Activated naive CD4-positive, alpha-beta T cell treated with anti-CD3 and anti-CD28 coated beads, Interleukin-2, amount 50 U/mL, for 72 hours (primary cell): ENCODE data around the gene ZFHX2. TPM values are rescaled to one million over a fixed set of nuclear protein-coding genes. Genes with fewer than 3 reads are reported as not detected.

Experiments used
- ATAC-seq, 2 donors: fragments of 150-1000 bp; cut with Tn5 transposase; 2 replicates each; pipeline ENCODE4 v1.10.0; 2021; ENCODE audit warnings: mild to moderate bottlenecking in 2 of 2, moderate library complexity in 2 of 2
- DNase-seq, 2 donors: peaks; one replicate each; pipeline ENCODE4 v3.0.0; 2021 to 2022; ENCODE audit warnings: low spot score in 2 of 2
- H3K27ac Mint-ChIP-seq, 2 donors: one replicate each; pipeline ENCODE4 v1.8.0; 2022; ENCODE audit warnings: mild to moderate bottlenecking in 2 of 2, mixed read lengths in 2 of 2
- H3K36me3 Mint-ChIP-seq, 2 donors: one replicate each; pipeline ENCODE4 v1.8.0; 2022; ENCODE audit warnings: mixed read lengths in 2 of 2
- H3K9me3 Mint-ChIP-seq, 2 donors: one replicate each; pipeline ENCODE4 v1.8.0; 2022; ENCODE audit warnings: mixed read lengths in 2 of 2
- total RNA-seq, 2 donors: library from RNA; stranded (reverse); gene quantifications; one replicate each; pipeline ENCODE4 v1.2.3, GENCODE V29; 2022

ZFHX2 gene
- total RNA-seq, 2 donors from 2014 or later, result 1.1 to 2.5 TPM

DNA sequence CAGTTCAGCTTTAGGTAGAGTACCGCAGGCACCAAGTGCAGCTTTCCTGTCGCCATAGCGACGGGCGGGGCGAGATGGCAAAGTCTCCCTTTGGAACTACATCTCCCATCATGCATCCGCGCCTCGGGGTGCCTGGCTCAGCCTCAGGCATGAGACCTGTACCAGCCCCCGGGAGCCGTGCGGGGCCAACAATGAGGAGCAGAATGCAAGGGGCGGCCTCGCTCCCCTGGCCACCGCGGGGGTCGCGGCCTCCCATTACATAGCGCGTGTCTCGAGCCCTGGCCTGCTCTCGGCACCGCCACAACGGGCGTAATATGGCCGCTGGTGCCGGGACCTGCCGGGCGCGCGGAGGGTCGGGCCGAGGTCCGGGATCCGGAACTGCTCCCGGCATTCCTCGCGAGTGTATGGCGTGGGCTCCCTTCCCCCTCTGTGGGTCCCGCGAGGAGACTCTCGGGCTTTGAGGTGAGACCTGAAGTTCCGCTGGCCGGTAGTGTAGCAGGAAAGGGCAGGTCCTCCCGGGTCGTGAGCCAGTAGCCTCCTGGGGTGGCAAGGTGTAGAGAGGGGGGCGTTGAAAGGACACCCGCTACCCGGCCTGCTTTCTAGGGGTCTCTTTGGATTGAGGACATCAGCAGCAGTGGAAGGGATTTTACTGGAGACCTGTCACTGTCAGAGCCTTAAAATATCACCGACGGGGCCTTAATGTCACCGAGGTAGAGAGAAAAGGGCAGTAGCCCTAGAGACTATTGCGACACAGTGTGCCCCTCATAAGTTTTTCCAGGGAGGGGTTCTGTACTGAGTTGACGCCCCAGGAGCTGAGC lies 4.5 kb upstream of the ZFHX2 start, which contains the start of gene THTPA:
THTPA (plus strand) TSS at position 390 of the 818 bp plus-strand sequence. CDS start 487 bp downstream, outside the sequence.
- peaks cover 0 to 20% of the 10 kb centered on the region in 2 donors for H3K36me3 Mint-ChIP-seq
- peak within 1 kb of the TSS; percentile 97 to 99 for H3K27ac Mint-ChIP-seq
- ATAC-seq (peak; percentile 78 to 89), DNase-seq (peak; percentile 86 to 90)
- no peaks in the 10 kb centered on the region for H3K9me3 Mint-ChIP-seq

DNA sequence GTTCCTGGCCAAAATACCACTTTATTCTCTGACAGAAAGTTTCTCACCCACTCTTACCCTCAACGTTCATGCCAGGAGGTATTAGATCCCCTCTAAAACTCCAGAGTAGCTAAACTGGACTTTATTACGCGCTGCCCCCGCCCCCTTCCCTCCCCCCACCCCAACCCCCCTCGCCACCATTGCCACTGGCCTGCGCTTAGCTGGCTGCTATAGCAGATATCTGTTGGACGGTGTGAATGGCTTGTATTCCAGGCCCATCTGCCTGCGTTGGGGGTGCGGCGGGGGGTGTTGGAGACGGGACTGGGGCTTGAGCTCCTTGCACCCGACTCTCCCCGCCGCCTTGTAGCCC lies 3.9 kb upstream of the ZFHX2 start:
- ATAC-seq (no peak), DNase-seq (no peak)
- peaks cover 0 to 18% of the 10 kb centered on the region in 2 donors for H3K36me3 Mint-ChIP-seq
- H3K9me3 Mint-ChIP-seq, result no peaks in the 10 kb centered on the region
- H3K27ac Mint-ChIP-seq, result peak overlapping the region; percentile 97

DNA sequence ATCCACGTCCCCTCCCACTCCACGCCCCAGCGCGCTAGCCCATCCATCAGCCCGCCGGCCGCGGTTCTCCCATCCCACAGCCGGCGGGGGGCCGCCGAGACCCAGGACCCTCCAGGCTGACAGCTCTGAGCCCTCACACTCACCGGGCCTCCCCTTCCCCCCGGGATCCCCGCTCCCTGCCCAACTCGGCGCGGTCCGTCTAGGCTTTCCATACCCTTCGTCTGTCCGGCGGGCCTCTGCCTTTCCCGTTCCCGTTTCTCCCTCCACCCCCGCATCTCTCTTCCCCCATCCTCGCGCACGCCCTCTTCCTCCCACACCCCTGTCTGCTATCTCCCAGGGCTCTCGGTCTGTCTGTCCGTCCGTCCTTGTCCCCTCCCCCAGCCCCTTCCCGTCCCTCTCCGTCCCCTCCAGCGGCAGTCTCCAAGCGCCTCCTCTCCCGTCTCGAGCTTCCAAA lies 726 bp downstream of the ZFHX2 start:
- DNase-seq (no peak), ATAC-seq (no peak)
- Mint-ChIP-seq H3K27ac (no peak overlapping the region), H3K9me3 (no peaks in the 10 kb centered on the region), H3K36me3 (no peaks in the 10 kb centered on the region)

DNA sequence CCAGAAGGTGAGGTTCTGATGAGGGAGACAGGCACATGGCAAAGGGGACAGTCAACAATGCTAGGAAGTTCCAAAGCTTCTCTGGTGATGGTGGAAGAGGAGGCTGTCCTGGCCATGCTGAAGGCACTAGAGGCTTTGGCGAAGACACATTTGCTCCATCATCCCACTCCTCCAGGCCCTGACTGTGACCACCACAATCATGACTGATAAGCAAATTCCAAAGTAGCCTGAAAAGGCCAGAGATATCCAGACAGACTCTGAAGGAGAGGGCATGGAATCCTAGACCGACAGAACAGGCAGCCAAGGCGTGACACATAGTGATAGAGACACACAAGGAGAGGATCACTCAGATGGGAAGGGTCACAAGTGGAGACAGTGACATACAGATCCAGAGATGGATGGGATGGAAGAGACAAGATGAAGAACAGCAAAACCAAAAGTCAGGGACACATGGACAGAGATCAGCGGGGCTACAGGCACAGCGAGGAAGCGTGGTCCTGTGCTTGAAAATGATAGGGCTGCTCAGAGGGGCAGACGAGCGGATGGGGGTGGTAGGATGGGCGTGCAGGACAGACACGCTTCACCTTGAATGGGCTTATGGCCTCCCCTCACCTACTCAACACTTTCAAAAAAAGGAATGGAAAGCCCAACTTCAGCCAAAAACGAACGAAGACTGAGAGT lies 1.3 kb downstream of the ZFHX2 start:
- DNase-seq (no peak), ATAC-seq (no peak)
- H3K27ac Mint-ChIP-seq, result no peak overlapping the region
- H3K36me3 Mint-ChIP-seq, result no peaks in the 10 kb centered on the region
- H3K9me3 Mint-ChIP-seq, result no peaks in the 10 kb centered on the region

DNA sequence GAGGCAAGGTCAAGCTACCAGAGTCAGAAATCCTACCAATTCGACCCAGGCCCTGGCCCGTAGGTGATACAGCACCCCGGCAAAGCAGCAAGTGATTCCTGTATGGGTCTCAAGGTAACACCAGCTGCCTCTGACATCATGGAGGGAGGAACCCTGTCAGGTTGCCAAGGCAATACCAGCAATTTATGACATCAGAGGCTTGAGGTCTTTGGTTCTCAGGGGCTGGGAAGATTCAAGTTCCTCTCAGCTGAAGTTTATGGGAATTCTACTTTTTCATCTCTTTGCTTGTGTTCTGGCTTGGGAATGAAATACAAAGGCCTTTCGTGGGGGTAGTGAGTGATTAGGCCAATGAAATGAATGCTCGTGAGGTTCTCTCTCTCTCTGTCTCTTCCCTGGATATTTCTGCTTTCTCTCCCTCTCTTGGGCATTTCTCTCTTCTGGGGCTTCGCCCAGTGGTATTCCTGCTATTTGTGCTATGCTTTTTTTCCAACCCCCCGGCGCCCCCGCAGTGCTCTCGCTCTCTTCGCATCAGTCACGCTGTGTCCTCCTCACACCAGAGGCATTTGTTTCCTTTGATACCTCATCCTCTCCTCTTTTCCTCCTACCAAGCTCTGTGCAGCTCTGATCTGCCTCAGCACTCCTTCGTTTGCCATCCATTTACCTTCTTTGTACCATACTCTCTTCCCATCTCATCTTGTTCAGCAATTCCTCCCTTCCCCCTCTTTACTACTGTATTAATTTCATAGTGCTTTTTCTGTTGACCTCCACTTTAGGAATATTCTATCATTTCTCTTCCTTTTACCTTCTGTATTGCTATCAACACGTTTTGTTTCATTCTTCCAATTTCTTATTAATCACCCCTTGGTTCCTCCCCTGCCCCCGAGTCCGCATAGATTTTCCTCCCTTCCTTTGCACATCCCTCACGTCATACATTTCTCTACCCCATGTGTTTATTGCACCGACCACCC lies 2.9 kb downstream of the ZFHX2 start:
- no peak for DNase-seq
- no peaks in the 10 kb centered on the region for H3K9me3 Mint-ChIP-seq
- H3K36me3 Mint-ChIP-seq, result no peaks in the 10 kb centered on the region
- no peak overlapping the region for H3K27ac Mint-ChIP-seq
- ATAC-seq, result no peak

DNA sequence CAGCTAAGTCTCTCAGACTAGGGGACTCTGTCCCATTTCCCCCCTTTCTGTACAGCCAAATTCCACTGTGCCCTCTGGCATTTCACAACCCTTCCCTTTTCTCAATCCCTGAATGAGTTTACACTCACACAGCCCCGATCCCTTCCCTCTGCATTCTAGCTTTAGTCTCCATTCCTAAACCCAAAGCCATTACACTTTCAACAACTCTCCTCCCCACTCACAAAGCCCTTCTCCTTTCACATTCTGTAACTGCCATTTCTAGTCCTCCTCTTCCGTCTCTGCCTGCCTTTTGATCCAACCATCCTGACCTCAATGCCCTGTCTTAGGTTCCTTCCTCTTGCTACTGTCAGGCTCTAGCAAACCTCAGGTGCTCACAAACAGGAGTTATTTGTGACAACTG lies 3.6 kb downstream of the ZFHX2 start:
- no peak for ATAC-seq
- no peaks in the 10 kb centered on the region for H3K36me3 Mint-ChIP-seq
- no peaks in the 10 kb centered on the region for H3K9me3 Mint-ChIP-seq
- DNase-seq, result no peak
- no peak overlapping the region for H3K27ac Mint-ChIP-seq

DNA sequence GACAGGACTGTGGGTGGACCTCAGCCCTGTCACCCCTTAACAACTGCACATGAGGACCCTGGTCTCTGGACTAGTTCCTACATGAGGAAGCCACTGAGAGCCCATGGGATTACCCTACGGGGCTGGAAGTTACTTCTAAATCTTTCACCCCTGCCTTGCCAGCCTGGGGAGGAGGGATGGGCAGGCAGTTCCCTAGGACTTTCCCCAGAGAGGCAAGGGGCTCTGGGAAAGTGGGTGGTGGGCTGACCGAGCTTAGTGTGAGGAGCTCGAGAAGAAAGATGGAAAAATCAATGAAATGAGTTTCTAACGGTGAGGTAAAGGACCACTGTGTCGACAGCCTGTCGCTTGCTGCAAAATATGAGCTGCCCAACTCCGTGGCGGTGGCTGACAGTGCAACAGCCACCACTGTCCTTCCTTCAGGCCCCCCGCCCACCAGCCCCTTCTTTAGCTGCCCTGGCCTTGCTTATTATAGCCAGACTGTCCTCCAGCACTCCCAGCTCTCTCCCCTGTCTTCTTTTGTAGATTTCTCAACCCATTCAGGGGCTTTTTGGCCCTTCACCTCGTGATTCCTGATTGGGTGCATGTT lies 5.0 kb downstream of the ZFHX2 start:
- H3K36me3 Mint-ChIP-seq, result no peaks in the 10 kb centered on the region
- DNase-seq (no peak), ATAC-seq (no peak)
- no peak overlapping the region for H3K27ac Mint-ChIP-seq
- H3K9me3 Mint-ChIP-seq, result no peaks in the 10 kb centered on the region

DNA sequence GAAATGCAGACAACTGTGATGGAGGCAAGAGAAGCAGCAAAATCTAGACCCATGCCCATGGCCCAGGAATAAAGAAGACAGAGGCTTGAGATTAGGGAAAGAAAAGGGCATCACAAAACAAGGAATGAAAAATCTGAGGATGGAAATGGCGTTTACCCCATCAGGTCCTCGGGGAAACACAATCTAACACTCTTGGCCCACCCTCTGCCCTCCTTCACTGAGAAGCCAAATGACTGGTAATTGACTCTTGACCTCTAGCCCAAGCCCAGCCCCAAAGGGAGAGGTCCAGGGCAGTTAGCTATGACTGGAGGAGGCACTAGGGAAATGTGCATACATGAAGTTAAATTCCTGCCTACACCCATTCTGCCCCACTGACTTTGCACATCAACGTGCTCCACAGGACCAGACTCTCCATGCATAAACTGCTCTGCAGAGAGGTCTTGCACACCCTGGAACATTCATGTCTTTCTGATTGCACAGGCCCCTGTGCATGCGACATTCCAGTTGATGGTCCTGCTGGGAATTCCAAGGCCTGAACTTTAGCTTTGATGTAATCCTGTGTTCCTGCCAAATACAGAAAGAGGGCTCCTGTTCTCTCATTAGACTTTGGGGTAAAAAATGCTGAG lies 5.7 kb downstream of the ZFHX2 start:
- H3K27ac Mint-ChIP-seq, result no peak overlapping the region
- DNase-seq, result no peak
- ATAC-seq, result no peak
- H3K36me3 Mint-ChIP-seq, result no peaks in the 10 kb centered on the region
- H3K9me3 Mint-ChIP-seq, result no peaks in the 10 kb centered on the region

DNA sequence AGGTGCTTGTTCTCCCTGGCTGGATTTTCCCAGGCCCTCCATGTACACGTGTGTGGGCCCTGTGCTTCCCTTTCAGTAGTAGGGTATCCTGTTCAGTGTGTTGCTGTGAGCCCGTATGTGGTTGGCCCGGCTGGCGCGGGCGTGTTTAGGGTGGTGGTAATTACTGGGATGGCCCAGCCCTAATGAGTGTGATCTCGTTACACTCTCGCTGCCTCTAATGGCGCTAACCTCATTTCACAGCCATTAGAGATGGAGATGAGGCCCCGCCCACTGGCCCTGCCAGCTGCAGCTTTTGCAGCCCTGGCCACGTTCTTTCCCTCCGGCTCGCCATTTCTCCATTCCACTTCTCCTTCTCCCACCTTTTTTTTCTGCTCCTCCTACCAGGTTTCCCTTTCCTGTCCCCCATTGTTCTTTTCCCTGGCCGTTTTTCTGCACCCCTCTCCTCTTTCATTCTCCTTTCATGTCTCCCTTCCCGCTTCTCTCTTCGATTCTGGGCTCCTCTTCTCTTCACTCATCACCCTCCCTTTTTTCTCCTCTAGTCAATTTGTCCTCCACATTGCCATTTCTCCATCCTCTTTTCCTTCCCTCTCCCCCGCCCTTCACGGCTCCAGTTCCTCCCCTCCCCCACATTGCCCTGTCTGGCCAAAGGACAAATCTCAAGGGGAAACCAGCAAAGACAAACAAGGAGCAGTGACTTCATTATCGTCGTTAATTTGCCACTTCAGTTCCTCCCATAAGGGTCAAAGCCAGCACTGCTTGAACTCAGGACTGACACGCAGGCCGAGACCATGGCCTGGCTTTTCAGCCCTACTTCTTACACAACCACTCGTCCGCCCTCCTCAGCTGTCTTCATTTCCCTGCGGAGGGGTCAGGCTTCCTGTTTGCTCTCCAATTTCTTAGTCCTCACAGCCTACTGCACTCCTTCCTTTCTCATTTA lies 6.8 kb downstream of the ZFHX2 start:
- no peaks in the 10 kb centered on the region for H3K36me3 Mint-ChIP-seq
- H3K27ac Mint-ChIP-seq, result no peak overlapping the region
- no peaks in the 10 kb centered on the region for H3K9me3 Mint-ChIP-seq
- no peak for DNase-seq
- ATAC-seq, result no peak

DNA sequence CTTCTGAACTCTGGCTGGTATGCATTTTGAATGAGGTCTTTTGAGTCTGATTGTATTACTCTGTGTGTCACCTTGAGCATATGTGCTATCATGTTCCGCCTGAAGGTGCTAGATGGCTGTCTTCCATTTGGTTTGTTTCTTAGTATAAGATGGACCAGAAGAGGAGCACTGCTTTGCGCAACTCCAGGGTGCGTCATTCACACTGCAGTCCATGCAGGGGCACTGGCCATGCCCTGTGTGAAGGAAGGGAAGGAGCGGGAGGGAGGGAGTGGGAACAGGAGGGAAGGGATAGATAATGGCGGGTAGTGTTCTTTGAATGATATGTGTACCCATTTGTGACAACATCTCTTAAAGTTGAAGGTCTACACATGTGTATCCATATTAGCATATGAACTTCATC lies 8.2 kb downstream of the ZFHX2 start:
- DNase-seq (no peak), ATAC-seq (no peak)
- no peak overlapping the region for H3K27ac Mint-ChIP-seq
- no peaks in the 10 kb centered on the region for H3K36me3 Mint-ChIP-seq
- H3K9me3 Mint-ChIP-seq, result no peaks in the 10 kb centered on the region

DNA sequence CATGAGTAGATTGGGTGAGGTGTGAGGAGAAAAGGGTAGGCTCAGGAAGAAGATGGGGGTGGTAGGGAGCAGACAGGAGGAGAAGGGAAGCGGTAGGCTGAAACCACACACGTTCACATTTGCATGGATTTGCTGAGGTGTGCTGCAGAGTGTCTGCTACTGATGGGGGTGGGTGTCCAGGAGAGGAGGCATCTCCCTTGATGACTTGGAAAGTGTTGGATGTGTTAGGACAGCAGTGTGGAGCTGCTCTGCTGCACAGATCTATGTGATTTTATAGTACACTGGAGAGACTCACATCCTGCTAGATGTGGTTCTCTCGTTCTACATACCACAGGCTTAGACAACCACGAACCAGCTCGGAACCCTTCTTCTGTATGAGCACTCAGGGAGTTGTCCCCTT lies 9.3 kb downstream of the ZFHX2 start:
- Mint-ChIP-seq H3K9me3 (no peaks in the 10 kb centered on the region), H3K27ac (no peak overlapping the region), H3K36me3 (no peaks in the 10 kb centered on the region)
- DNase-seq (no peak), ATAC-seq (no peak)

DNA sequence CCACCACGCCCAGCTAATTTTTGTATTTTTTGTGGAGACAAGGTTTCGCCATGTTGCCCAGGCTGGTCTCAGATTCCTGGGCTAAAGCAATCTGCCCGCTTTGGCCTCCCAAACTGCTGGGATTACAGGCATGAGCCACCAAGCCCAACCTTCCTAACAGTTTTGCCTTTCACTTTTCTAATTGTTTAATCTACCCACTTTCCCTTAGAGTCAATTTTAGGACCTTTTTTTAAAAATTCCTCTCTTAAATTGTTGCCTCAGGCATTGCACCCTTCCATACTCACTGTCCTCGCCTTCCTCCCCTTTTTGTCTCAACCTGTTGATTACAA lies 11.5 kb downstream of the ZFHX2 start:
- DNase-seq, result no peak
- Mint-ChIP-seq H3K9me3 (no peaks in the 10 kb centered on the region), H3K36me3 (no peaks in the 10 kb centered on the region), H3K27ac (no peak overlapping the region)
- no peak for ATAC-seq

DNA sequence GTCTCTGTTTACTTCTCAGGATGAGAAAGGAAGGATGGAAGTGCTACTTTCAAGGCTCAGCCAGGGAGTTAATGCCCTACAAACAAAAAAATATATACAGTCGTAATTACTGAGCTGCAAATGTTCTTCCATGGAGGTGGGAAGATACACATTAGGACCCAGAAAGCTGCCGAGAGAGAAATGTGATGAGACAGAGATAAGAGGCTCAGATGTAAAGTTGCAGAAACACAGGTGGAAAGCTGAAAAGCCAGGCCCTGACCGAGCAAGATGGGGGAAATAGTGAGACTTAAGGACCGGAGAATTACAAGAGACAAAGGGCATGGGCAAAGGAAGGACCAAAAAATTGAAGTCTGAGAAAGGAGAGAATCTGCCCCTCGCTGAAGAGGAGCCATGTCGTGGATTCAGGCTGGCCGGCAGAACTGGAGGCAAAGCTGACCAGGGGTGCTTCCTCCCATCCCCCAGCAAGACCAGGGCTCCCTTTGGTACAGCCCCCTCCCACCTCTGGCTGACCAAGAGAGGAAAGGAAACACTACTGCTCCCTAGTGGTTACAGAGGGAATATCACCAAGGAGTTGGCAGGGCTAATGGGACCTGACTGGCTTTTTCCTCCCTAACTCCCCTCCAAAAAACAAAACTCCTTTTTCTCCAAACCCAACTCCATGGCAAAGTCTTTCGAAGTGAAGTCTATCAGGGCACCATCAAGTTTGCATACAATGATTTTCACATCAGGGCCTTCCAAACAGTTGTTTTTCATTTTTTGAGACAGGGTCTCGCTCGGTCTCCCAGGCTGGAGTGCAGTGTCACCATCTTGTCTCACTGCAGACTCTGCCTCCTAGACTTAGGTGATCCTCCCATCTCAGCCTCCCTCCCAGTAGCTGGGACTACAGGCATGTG lies 12.1 kb downstream of the ZFHX2 start:
- Mint-ChIP-seq H3K9me3 (no peaks in the 10 kb centered on the region), H3K27ac (no peak overlapping the region), H3K36me3 (no peaks in the 10 kb centered on the region)
- ATAC-seq, result peak; percentile 72 to 77
- DNase-seq, result peak in 1 of 2 donors; percentile 41

DNA sequence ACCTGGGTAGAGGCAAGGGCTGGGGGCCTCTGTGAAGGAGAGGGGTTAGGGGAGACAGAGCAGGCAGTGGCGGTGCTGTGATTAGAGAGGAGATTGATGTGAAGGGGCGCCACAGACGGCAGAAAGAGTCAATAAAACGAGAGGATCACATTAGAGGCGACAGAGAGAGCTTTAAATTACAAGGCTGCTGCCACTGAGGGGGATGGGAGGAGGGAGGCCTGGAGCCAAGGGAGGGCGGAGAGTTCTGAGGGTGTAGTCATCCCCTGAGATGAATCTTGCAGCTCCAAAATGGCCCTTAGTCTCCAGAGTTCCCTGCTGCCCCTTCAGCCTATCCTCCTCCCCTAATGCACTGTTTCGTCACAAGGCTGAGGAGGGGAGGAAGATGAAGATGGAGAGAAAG lies 12.8 kb downstream of the ZFHX2 start:
- no peak for ATAC-seq
- Mint-ChIP-seq H3K36me3 (no peaks in the 10 kb centered on the region), H3K9me3 (no peaks in the 10 kb centered on the region), H3K27ac (no peak overlapping the region)
- no peak for DNase-seq
